Psoas muscle (tissue), 8 donors: Measurements from ENCODE around the gene GLYATL1B. TPM values are rescaled to one million over a fixed set of nuclear protein-coding genes. Genes with fewer than 3 reads are reported as not detected.
"Not testable (repeated sequence)": the region's sequence is repeated elsewhere in the genome, so short reads cannot be mapped to it uniquely, and the experiment has no call there.

Experiments used
- ATAC-seq, 4 donors: fragments of 200-7000 bp; cut with Tn5 transposase; one replicate each; pipeline ENCODE4 v1.9.1; 2020; ENCODE audit warnings: moderate library complexity in 3 of 4, mild to moderate bottlenecking in 2 of 4
- DNase-seq, 2 donors: peaks; one replicate each; pipeline ENCODE4 v3.0.0-alpha.2; 2020
- H3K27ac ChIP-seq: fragments of 200-600 bp; one replicate; pipeline ENCODE4 v1.8.0; 2022
- H3K27me3 ChIP-seq, 3 donors: fragments of 200-600 bp in 1 of 3; one replicate each; pipeline versions ENCODE4 v1.6.1 to v1.8.0; 2013 to 2022; ENCODE audit warnings: low read length in 2 of 3, mild to moderate bottlenecking in 2 of 3, moderate library complexity in 1 of 3; ENCODE audit not compliant: insufficient read depth in 3 of 3
- H3K36me3 ChIP-seq, 2 donors: fragments of 200-600 bp in 1 of 2; one replicate each; pipeline versions ENCODE4 v1.6.1 to v1.8.0; 2013 to 2022; ENCODE audit warnings: low read depth in 1 of 2, mild to moderate bottlenecking in 1 of 2, moderate library complexity in 1 of 2; ENCODE audit not compliant: insufficient read depth in 1 of 2
- H3K4me1 ChIP-seq: fragments of 200-600 bp; one replicate; pipeline ENCODE4 v1.8.0; 2022
- H3K4me3 ChIP-seq: fragments of 200-600 bp; one replicate; pipeline ENCODE4 v1.8.0; 2022; ENCODE audit warnings: mild to moderate bottlenecking
- H3K9me3 ChIP-seq: fragments of 200-600 bp; one replicate; pipeline ENCODE4 v1.8.0; 2022
- WGBS, 3 donors: extraction: QIAGEN DNeasy Blood & Tissue Kit; methylation state at CpG; one replicate each; pipeline versions ENCODE4 v1.1.6 to v1.1.7; 2013; 5-methylcytosine and 5-hydroxymethylcytosine counted together
- intact Hi-C, 2 donors: fragments of 100-400 bp; cut with DNase I; formaldehyde crosslinking; loops; one replicate each; pipeline versions ENCODE4 v1.11.0 to v1.14.2; 2022
- polyA plus RNA-seq, 3 donors: library from polyadenylated mRNA; stranded (reverse); fragments of 200-250 nt; gene quantifications; one replicate each; pipeline ENCODE4 v1.2.3, GENCODE V29; 2013
- total RNA-seq, 4 donors: library from RNA; stranded (reverse); fragmentation: NEBNext Ultra II Directional in 2 of 4; extraction: Animal tissue kit (Norgen Biotek cat#: 25700) in 2 of 4; gene quantifications; one replicate each; pipeline versions ENCODE4 v1.2.1 to v1.2.4, GENCODE V29; 2021 to 2023
- TF ChIP-seq, protein P1 (sequence below): fragments of 200-600 bp; IDR thresholded peaks from one replicate; pipeline ENCODE4 v1.8.0; 2022; ENCODE audit warnings: antibody characterized with exemption
- donor health status: healthy with polysubstance abuse.
- donor health status: DM: no; HTN: no; CAD: no; lungs with moderate emphysema.
- donor health status: Bipolar disorder and iron deficiency.
- donor health status: healthy.
- donor health status: DM: yes; HTN: yes; CAD: no.
- donor health status: DM: no; HTN: no; CAD: no.
- donor health status: DM: no; HTN: no; CAD: no.
- donor health status: DM: yes; HTN: yes; CAD: no.

GLYATL1B gene
- total and polyA plus RNA-seq, 7 donors = not detected

- Histone ChIP-seq H3K4me1 (no peaks in the 10 kb centered on the region), H3K27ac (no peak overlapping the region), H3K9me3 (no peaks in the 10 kb centered on the region), H3K36me3 (no peaks in the 10 kb centered on the region), H3K4me3 (no peak overlapping the region), H3K27me3 (no peaks in the 10 kb centered on the region)
- WGBS, 3 donors = 86 to 89% (median 88%) methylated on average over 4 of the region's 4 CpGs
- no peak for DNase-seq
- TF ChIP-seq, protein P1, sequence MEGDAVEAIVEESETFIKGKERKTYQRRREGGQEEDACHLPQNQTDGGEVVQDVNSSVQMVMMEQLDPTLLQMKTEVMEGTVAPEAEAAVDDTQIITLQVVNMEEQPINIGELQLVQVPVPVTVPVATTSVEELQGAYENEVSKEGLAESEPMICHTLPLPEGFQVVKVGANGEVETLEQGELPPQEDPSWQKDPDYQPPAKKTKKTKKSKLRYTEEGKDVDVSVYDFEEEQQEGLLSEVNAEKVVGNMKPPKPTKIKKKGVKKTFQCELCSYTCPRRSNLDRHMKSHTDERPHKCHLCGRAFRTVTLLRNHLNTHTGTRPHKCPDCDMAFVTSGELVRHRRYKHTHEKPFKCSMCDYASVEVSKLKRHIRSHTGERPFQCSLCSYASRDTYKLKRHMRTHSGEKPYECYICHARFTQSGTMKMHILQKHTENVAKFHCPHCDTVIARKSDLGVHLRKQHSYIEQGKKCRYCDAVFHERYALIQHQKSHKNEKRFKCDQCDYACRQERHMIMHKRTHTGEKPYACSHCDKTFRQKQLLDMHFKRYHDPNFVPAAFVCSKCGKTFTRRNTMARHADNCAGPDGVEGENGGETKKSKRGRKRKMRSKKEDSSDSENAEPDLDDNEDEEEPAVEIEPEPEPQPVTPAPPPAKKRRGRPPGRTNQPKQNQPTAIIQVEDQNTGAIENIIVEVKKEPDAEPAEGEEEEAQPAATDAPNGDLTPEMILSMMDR = no peak
- no peak for ATAC-seq
- intact Hi-C loops = no loop called here
Measured at GRCh38 chr11:59088162-59088561, 2.1 kb downstream of the GLYATL1B start.

DNA sequence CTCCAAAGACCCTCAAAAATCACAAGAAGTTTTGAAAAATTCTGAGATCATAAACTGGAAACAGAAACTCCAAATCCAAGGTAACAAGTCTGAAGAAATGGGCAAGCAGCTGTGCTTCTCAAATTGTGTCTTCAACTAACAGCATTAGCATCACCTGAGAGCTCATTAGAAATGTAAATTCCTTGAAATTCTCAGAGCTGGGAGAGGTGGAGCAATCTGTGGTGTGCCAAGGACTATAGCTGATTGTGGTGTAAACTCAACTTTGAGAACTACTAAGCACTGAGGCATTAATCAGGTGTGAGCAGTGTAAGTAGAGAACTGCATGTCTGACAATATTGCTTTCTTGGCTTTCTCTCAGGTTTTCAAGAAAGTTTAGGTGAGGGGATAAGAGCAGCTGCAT lies 7.5 kb downstream of the GLYATL1B start:
- H3K27me3 ChIP-seq, H3K9me3 ChIP-seq, ATAC-seq, H3K4me3 ChIP-seq, H3K4me1 ChIP-seq, intact Hi-C loops, H3K36me3 ChIP-seq, DNase-seq, H3K27ac ChIP-seq: not testable (repeated sequence)

GRCh38 chr11:59095225-59095624 lies 9.1 kb downstream of the GLYATL1B start:
- not testable (repeated sequence) for DNase-seq, ATAC-seq, H3K9me3 ChIP-seq, H3K27ac ChIP-seq, H3K4me1 ChIP-seq, H3K4me3 ChIP-seq, H3K36me3 ChIP-seq, H3K27me3 ChIP-seq
- 69 to 77% (median 70%) methylated on average over 1 of the region's 1 CpG for WGBS, 3 donors
- intact Hi-C loops = loop anchor here in 1 of 2 donors (5.0 kb wide), 1 partner anchor 37 kb away; no protein-coding TSS in a partner anchor

- 76 to 82% (median 79%) methylated on average over 5 of the region's 5 CpGs for WGBS, 3 donors
- H3K4me3 ChIP-seq, H3K27me3 ChIP-seq, H3K27ac ChIP-seq, ATAC-seq, H3K9me3 ChIP-seq, DNase-seq, H3K36me3 ChIP-seq, H3K4me1 ChIP-seq: not testable (repeated sequence)
- intact Hi-C loops = loop anchor here in 1 of 2 donors (5.0 kb wide), 1 partner anchor 36 kb away; no protein-coding TSS in a partner anchor
Measured at GRCh38 chr11:59095972-59096575, 10.0 kb downstream of the GLYATL1B start.

GRCh38 chr11:59097113-59097708 lies 11.1 kb downstream of the GLYATL1B start:
- Histone ChIP-seq H3K27ac (no peak overlapping the region), H3K4me1 (no peaks in the 10 kb centered on the region), H3K4me3 (no peak overlapping the region), H3K27me3 (peaks cover 0 to 11% (median under 1%) of the 10 kb centered on the region in 3 donors), H3K36me3 (no peaks in the 10 kb centered on the region), H3K9me3 (no peaks in the 10 kb centered on the region)
- DNase-seq (peak; percentile 46 to 60), ATAC-seq (no peak)
- TF ChIP-seq, protein P1 = peak; percentile 49
- intact Hi-C loops = loop anchor here in 1 of 2 donors (5.0 kb wide), 1 partner anchor 35 kb away; no protein-coding TSS in a partner anchor
- 91 to 93% (median 91%) methylated on average over 5 of the region's 5 CpGs for WGBS, 3 donors

DNA sequence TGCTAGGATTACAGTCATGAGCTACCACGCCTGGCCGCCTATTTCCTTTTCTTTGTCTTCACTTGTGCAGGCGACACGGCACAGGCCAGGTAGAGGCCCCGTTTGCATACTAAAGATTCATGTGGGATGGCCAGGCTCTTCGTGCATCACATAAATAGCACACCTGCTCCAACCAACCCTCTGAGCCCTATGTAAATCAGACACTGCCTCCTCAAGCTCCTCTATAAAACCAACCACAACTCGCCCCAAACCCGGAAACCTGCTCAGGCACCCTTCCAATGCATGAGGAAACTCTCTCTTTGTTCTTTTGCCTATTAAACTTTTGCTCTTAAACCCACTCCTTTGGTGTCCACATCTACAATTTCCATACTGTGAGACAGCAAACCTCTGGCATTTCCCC lies 11.8 kb downstream of the GLYATL1B start:
- not testable (repeated sequence) for H3K27ac ChIP-seq, H3K4me1 ChIP-seq, DNase-seq, H3K36me3 ChIP-seq, ATAC-seq, H3K9me3 ChIP-seq, H3K4me3 ChIP-seq
- intact Hi-C loops = loop anchor here in 1 of 2 donors (5.0 kb wide), 1 partner anchor 34 kb away; no protein-coding TSS in a partner anchor
- peaks cover 0 to 11% (median 2%) of the 10 kb centered on the region in 3 donors for H3K27me3 ChIP-seq
- 79 to 87% (median 85%) methylated on average over 8 of the region's 8 CpGs for WGBS, 3 donors
